PC-9 (cell line): ENCODE data around the gene CRTC1. TPM values are rescaled to one million over a fixed set of nuclear protein-coding genes. Genes with fewer than 3 reads are reported as not detected.

ENCODE experiments used
- BruUV-seq: library from RNA; stranded (reverse); fragments of 400-500 nt; replicated peaks from 2 replicates; lab custom pipeline; 2021; lab: Mats Ljungman, UMichigan
- CTCF ChIA-PET: fragments of 300-600 bp; sonication (Branson Sonifier 250); formaldehyde crosslinking; loops from one replicate; lab custom pipeline; 2022; ENCODE audit warnings: antibody characterized with exemption; lab: Charles Lee
- POLR2A ChIA-PET: fragments of 300-600 bp; sonication (Branson Sonifier 250); formaldehyde crosslinking; loops from one replicate; lab custom pipeline; 2022; ENCODE audit warnings: antibody characterized with exemption; ENCODE audit not compliant: unreplicated experiment; lab: Charles Lee
- DNase-seq, 2 experiments: peaks; one replicate each; pipeline versions ENCODE4 v3.0.0 to v3.0.0-alpha.2; 2015 to 2022; ENCODE audit warnings: mixed read lengths in 1 of 2
- H2AFZ ChIP-seq: fragments of 200-600 bp; sonication (generic); 2 replicates; pipeline ENCODE4 v1.8.1; 2017; ENCODE audit warnings: antibody characterized with exemption
- H3F3A ChIP-seq: fragments of 200-600 bp; sonication (generic); 2 replicates; pipeline ENCODE4 v1.8.1; 2017; ENCODE audit warnings: antibody characterized with exemption, mild to moderate bottlenecking, low read depth; ENCODE audit not compliant: insufficient read depth
- H3K27ac ChIP-seq: fragments of 200-600 bp; sonication (generic); 2 replicates; pipeline ENCODE4 v1.6.1; 2016; ENCODE audit warnings: mixed run types
- H3K27me3 ChIP-seq: fragments of 200-600 bp; sonication (generic); 2 replicates; pipeline ENCODE4 v1.6.1; 2016; ENCODE audit warnings: low read depth, mixed run types; ENCODE audit not compliant: insufficient read depth
- H3K36me3 ChIP-seq: fragments of 200-600 bp; sonication (generic); 2 replicates; pipeline ENCODE4 v1.6.1; 2016; ENCODE audit warnings: low read depth, mixed run types
- H3K4me1 ChIP-seq: fragments of 200-600 bp; sonication (generic); replicated peaks from 2 replicates; pipeline ENCODE4 v1.6.1; 2016; ENCODE audit warnings: mixed run types; ENCODE audit not compliant: insufficient read depth
- H3K4me2 ChIP-seq: fragments of 200-600 bp; sonication (generic); 2 replicates; pipeline ENCODE4 v1.6.1; 2017; ENCODE audit warnings: mixed run types
- H3K4me3 ChIP-seq: fragments of 200-600 bp; sonication (generic); 2 replicates; pipeline ENCODE4 v1.6.1; 2016; ENCODE audit warnings: mixed run types
- H3K79me2 ChIP-seq: fragments of 200-600 bp; sonication (generic); 2 replicates; pipeline ENCODE4 v1.6.1; 2017; ENCODE audit warnings: low read depth, mixed run types
- H3K9me2 ChIP-seq: fragments of 200-600 bp; sonication (generic); 2 replicates; pipeline ENCODE4 v1.8.1; 2017; ENCODE audit warnings: mild to moderate bottlenecking; ENCODE audit not compliant: insufficient read depth
- H3K9me3 ChIP-seq: fragments of 200-600 bp; sonication (generic); 2 replicates; pipeline ENCODE4 v1.8.1; 2016; ENCODE audit warnings: low read depth; ENCODE audit not compliant: insufficient read depth
- H4K20me1 ChIP-seq: fragments of 200-600 bp; sonication (generic); 2 replicates; pipeline ENCODE4 v1.8.1; 2017; ENCODE audit not compliant: insufficient read depth
- CTCF ChIP-seq: fragments of 200-600 bp; sonication (generic); conservative IDR thresholded peaks from 2 replicates; pipeline ENCODE4 v1.6.1; 2017; ENCODE audit warnings: mixed run types, antibody characterized with exemption, mild to moderate bottlenecking, moderate library complexity
- EZH2 ChIP-seq: fragments of 200-600 bp; sonication (generic); IDR thresholded peaks from 2 replicates; pipeline ENCODE4 v1.8.0; 2017; ENCODE audit warnings: antibody characterized with exemption, low read depth
- intact Hi-C: fragments of 100-400 bp; cut with micrococcal nuclease; formaldehyde crosslinking; loops from one replicate; pipeline ENCODE4 v1.10.0; 2022; ENCODE audit not compliant: unreplicated experiment
- total RNA-seq: library from RNA; stranded (reverse); gene quantifications from 2 replicates; pipeline ENCODE4 v1.2.3, GENCODE V29; 2021

Gene CRTC1
- total RNA-seq, 1 experiment from 2014 or later, result 16.6 TPM

- POLR2A ChIA-PET, result no interaction called here
- Histone ChIP-seq H3K4me3 (no peak overlapping the region), H3K4me2 (no peak overlapping the region), H3F3A (no peaks in the 10 kb centered on the region), H3K79me2 (no peaks in the 10 kb centered on the region), H2AFZ (no peak overlapping the region), H3K9me2 (no peaks in the 10 kb centered on the region), H3K9me3 (no peaks in the 10 kb centered on the region), H3K4me1 (no peaks in the 10 kb centered on the region), H3K27me3 (no peaks in the 10 kb centered on the region), H3K27ac (no peak overlapping the region), H4K20me1 (no peaks in the 10 kb centered on the region), H3K36me3 (no peaks in the 10 kb centered on the region)
- intact Hi-C loops, result no loop called here
- TF ChIP-seq CTCF (no peak), EZH2 (no peak)
- BruUV-seq, result no TSS peak
- no peak for DNase-seq
- CTCF ChIA-PET, result interaction anchor here (0.6 kb wide), 1 partner anchor 237 kb away, joined by 3 read pairs; no protein-coding TSS in a partner anchor
Measured at GRCh38 chr19:18743784-18744418, 60.4 kb downstream of the CRTC1 start.

- no peak overlapping the region for H3K4me2 ChIP-seq
- no peak overlapping the region for H2AFZ ChIP-seq
- H3K79me2 ChIP-seq, result no peaks in the 10 kb centered on the region
- no peak overlapping the region for H3K27ac ChIP-seq
- H4K20me1 ChIP-seq, result no peaks in the 10 kb centered on the region
- no peak overlapping the region for H3K4me3 ChIP-seq
- no peaks in the 10 kb centered on the region for H3K4me1 ChIP-seq
- ChIA-PET POLR2A (no interaction called here), CTCF (no interaction called here)
- no peaks in the 10 kb centered on the region for H3K36me3 ChIP-seq
- no peaks in the 10 kb centered on the region for H3K9me2 ChIP-seq
- TF ChIP-seq CTCF (no peak), EZH2 (no peak)
- H3K9me3 ChIP-seq, result no peaks in the 10 kb centered on the region
- no TSS peak for BruUV-seq
- H3K27me3 ChIP-seq, result no peaks in the 10 kb centered on the region
- intact Hi-C loops, result no loop called here
- no peak for DNase-seq
- H3F3A ChIP-seq, result no peaks in the 10 kb centered on the region
Measured at GRCh38 chr19:18745012-18745735, 61.7 kb downstream of the CRTC1 start.

- Histone ChIP-seq H3K9me2 (no peaks in the 10 kb centered on the region), H3F3A (no peaks in the 10 kb centered on the region), H3K36me3 (no peaks in the 10 kb centered on the region), H3K4me2 (no peak overlapping the region), H3K27me3 (no peaks in the 10 kb centered on the region), H4K20me1 (no peaks in the 10 kb centered on the region), H3K79me2 (no peaks in the 10 kb centered on the region), H3K4me1 (no peaks in the 10 kb centered on the region), H3K9me3 (no peaks in the 10 kb centered on the region), H3K4me3 (no peak overlapping the region), H3K27ac (no peak overlapping the region), H2AFZ (no peak overlapping the region)
- POLR2A ChIA-PET, result no interaction called here
- no peak for DNase-seq
- BruUV-seq, result no TSS peak
- intact Hi-C loops, result no loop called here
- CTCF ChIA-PET, result no interaction called here
- no peak for TF ChIP-seq CTCF
- no peak for TF ChIP-seq EZH2
Measured at GRCh38 chr19:18745931-18746330, 62.5 kb downstream of the CRTC1 start.
